Measurements from ENCODE around the gene BAIAP2L2.

The BAIAP2L2 gene

DNA sequence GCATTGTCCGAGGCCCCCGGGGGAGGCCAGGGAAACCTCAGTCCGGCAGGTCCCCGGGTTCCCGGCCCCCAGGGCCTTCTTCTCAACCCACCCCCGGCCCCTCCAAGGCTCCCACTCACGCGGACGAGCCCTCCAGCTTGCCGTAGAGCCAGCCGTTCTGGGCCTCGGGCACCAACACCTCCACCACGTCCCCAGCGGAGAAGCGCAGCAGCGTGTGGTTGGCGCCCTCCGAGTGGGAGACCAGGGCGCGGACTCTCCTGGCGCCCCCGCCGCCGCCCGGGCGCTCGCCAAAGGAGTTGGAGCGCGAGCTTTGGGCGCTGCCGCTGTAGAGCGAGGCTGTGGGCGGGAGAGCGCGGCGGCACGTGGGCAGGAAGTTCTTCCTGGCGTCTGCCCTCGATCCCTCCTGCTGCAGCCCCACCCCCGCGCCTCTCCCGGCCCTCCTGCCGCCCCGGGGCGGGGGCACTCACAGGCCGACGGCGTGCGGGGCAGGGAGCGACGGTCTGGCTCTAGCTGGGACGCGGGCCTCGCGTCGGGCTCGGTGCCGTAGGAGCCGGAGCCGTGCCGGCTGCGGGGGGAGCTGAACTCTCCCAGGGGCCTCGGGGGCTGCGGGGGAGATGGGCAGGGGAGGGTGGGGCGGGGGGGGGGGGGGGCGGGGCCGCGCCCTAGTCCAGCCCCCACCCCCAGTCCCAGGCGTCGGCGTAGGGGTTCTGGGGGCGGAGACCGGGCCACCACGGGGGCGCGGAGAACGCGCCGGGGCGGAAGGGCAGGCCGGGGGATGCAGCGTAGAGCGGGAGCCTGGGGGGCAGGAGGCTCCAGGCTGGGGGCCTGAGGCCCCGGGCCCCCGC lies 21.6 kb downstream of the BAIAP2L2 start:
- H3K4me3 ChIP-seq (ENCODE audit: low read length): peak overlapping the region; percentile 4; the same call in 1 of the 2 replicates
- DNase-seq (ENCODE audit: low read depth, low spot score): no peak
- no CpG with 5 or more reads among the region's 85 CpGs for WGBS (ENCODE audit: insufficient coverage, insufficient read length)

DNA sequence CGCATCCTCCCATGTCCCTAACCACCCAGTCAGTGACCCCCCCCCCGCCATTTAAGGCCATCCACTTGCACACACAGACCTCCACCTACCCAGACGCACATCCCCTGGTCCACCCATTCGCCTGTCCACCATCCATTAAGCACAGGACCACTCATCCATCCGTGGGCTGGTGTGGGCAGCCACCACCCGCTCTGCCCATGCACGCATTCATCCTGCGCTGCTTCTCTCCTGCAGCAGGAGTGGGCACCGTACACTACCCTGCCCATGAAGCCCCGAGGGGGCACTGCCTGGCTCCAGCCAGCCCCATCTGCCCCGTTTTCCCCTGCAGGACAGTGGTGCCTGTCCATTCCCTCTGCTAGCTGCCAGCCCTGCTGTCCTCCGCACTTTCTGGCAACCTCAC lies 22.6 kb downstream of the BAIAP2L2 start:
- WGBS (ENCODE audit: insufficient coverage, insufficient read length): no CpG with 5 or more reads among the region's 12 CpGs
- no peaks in the 10 kb centered on the region for H3K9me3 ChIP-seq (ENCODE audit: control insufficient read depth, insufficient read depth, low read length)

More for the DNA sequence above, 21.6 kb downstream of the BAIAP2L2 start:
- H3K9me3 ChIP-seq (ENCODE audit: control insufficient read depth, insufficient read depth, low read length): no peaks in the 10 kb centered on the region
- no peak overlapping the region for H3K27ac ChIP-seq (ENCODE audit: low read length)
- no peaks in the 10 kb centered on the region; the same call in 1 of the 2 replicates for H3K27me3 ChIP-seq (ENCODE audit: control insufficient read depth, insufficient read depth, low read length)
- no peaks in the 10 kb centered on the region for H3K36me3 ChIP-seq (ENCODE audit: control insufficient read depth, insufficient read depth, low read length)
- H3K4me1 ChIP-seq (ENCODE audit: control insufficient read depth, insufficient read depth, low read length): peaks cover 3% of the 10 kb centered on the region; the same call in 1 of the 2 replicates

DNA sequence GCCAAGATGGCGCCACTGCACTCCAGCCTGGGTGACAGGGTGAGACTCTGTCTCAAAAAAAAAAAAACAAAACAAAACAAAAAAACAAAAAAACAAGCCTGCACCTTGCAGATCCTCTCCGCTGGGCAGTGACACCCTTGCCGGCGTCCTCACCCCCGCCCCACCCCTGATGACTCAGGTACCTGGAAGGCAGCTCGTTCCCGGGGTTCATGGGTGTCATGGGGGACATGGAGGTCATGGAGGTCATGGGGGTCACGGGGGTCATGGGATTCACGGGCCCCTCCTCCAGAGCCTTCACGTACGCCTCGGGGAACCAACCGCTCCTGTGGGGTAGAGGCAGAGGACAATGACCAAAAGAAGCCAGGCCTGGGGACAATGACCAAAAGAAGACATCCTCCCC lies 23.5 kb downstream of the BAIAP2L2 start:
- Histone ChIP-seq H3K27me3 (ENCODE audit: control insufficient read depth, insufficient read depth, low read length) (peaks cover 1% of the 10 kb centered on the region; the same call in 1 of the 2 replicates), H3K4me1 (ENCODE audit: control insufficient read depth, insufficient read depth, low read length) (peaks cover 5% of the 10 kb centered on the region; the same call in 1 of the 2 replicates), H3K4me3 (ENCODE audit: low read length) (no peak overlapping the region), H3K9me3 (ENCODE audit: control insufficient read depth, insufficient read depth, low read length) (no peaks in the 10 kb centered on the region), H3K27ac (ENCODE audit: low read length) (no peak overlapping the region), H3K36me3 (ENCODE audit: control insufficient read depth, insufficient read depth, low read length) (no peaks in the 10 kb centered on the region)
- no CpG with 5 or more reads among the region's 13 CpGs for WGBS (ENCODE audit: insufficient coverage, insufficient read length)
- DNase-seq (ENCODE audit: low read depth, low spot score): no peak

More for the DNA sequence above, 22.6 kb downstream of the BAIAP2L2 start:
- no peak for DNase-seq (ENCODE audit: low read depth, low spot score)
- H3K4me1 ChIP-seq (ENCODE audit: control insufficient read depth, insufficient read depth, low read length): peaks cover 5% of the 10 kb centered on the region; the same call in 1 of the 2 replicates
- H3K27me3 ChIP-seq (ENCODE audit: control insufficient read depth, insufficient read depth, low read length): no peaks in the 10 kb centered on the region; the same call in 1 of the 2 replicates
- H3K36me3 ChIP-seq (ENCODE audit: control insufficient read depth, insufficient read depth, low read length): no peaks in the 10 kb centered on the region
- no peak overlapping the region for H3K4me3 ChIP-seq (ENCODE audit: low read length)
- no peak overlapping the region for H3K27ac ChIP-seq (ENCODE audit: low read length)

DNA sequence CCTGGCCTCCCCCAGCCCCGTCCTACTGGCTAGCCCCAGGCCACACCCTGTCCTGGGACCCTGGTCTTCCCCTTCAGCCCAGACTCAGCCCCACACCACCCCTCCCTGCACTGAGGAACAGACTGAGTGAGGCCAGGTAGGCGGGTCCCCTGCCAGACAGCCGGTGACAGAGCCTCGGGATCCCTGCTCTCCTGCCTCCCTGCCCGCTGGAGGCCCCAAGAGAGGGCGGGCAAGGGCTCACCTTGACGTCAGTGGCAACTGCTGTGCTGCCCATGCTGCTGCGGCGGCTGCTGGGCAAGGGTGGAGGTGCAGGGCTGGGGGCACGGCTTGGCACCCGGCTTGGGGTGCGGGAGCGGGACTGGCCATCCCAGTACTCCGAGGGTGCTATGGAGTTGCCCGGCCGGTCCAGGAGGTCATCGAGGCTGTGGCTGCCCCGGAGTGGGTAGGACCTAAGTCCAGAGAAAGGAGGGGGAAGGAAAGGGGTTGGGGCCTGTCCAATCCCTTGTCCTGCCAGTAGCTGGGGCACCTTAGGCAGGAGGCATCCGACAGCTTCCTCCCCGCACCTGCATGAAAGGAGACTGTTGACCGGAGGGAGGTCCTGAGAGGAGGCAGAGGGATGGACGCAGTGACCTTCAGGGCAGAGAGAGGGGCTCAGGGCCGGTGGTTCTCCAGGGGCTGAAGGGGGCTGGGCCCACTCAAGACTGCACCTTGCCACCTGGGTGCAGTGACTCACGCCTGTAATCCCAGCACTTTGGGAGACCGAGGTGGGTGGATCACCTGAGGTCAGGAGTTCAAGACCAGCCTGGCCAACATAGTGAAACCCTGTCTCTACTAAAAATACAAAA lies 24.3 kb downstream of the BAIAP2L2 start:
- no peak for DNase-seq (ENCODE audit: low read depth, low spot score)

DNA sequence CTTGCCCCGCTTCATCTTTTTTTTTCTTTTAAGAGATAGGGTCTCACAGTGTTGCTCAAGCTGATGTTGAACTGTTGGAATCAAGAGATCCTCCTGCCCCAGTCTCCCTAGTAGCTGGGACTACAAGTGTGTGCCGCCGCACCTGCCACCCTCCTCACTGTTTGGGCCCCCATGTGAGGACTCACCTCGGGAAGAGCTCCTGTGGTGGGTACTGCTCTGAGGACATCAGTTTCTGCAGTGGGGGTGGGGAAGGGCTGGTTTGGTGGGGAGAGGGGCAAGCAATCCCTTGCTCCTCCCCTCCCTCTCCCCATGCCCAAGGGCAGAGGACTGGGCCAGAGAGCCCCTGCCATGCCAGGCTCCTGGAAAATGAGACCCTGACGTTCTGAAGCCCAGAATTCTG lies 25.0 kb downstream of the BAIAP2L2 start:
- Histone ChIP-seq H3K9me3 (ENCODE audit: control insufficient read depth, insufficient read depth, low read length) (no peaks in the 10 kb centered on the region), H3K36me3 (ENCODE audit: control insufficient read depth, insufficient read depth, low read length) (no peaks in the 10 kb centered on the region), H3K4me3 (ENCODE audit: low read length) (no peak overlapping the region), H3K4me1 (ENCODE audit: control insufficient read depth, insufficient read depth, low read length) (peaks cover 5% of the 10 kb centered on the region; the same call in 1 of the 2 replicates), H3K27me3 (ENCODE audit: control insufficient read depth, insufficient read depth, low read length) (peaks cover 5% of the 10 kb centered on the region; the same call in 1 of the 2 replicates), H3K27ac (ENCODE audit: low read length) (no peak overlapping the region)
- no CpG with 5 or more reads among the region's 5 CpGs for WGBS (ENCODE audit: insufficient coverage, insufficient read length)
- no peak for DNase-seq (ENCODE audit: low read depth, low spot score)

More for the DNA sequence above, 24.3 kb downstream of the BAIAP2L2 start:
- H3K27ac ChIP-seq (ENCODE audit: low read length): no peak overlapping the region
- whole genome bisulfite sequencing (ENCODE audit: insufficient coverage, insufficient read length): no CpG with 5 or more reads among the region's 25 CpGs
- H3K9me3 ChIP-seq (ENCODE audit: control insufficient read depth, insufficient read depth, low read length): no peaks in the 10 kb centered on the region
- H3K4me3 ChIP-seq (ENCODE audit: low read length): no peak overlapping the region
- H3K36me3 ChIP-seq (ENCODE audit: control insufficient read depth, insufficient read depth, low read length): no peaks in the 10 kb centered on the region
- peaks cover 5% of the 10 kb centered on the region; the same call in 1 of the 2 replicates for H3K4me1 ChIP-seq (ENCODE audit: control insufficient read depth, insufficient read depth, low read length)
- peaks cover 5% of the 10 kb centered on the region; the same call in 1 of the 2 replicates for H3K27me3 ChIP-seq (ENCODE audit: control insufficient read depth, insufficient read depth, low read length)

DNA sequence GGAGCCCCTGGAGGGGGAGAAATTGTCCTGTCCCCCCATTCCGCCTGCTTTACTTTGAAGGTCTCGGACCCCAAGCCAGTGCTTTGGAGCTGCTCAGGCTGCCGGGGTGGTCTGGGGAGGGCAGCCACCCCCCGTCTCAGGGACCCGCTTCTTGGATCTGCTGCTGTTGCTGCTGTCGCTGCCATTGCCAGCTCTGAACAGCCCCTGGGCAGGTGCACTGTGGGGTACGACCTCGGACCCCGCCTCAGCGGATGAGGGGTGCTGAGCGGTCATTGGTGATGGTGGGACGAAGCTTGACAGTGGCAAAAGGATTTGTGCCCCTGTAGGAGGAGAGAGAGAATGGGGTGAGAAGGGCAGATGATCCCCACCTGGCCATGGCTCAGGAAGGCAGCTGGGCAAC lies 25.4 kb downstream of the BAIAP2L2 start:
- no peak overlapping the region for H3K4me3 ChIP-seq (ENCODE audit: low read length)
- H3K36me3 ChIP-seq (ENCODE audit: control insufficient read depth, insufficient read depth, low read length): no peaks in the 10 kb centered on the region
- peaks cover 5% of the 10 kb centered on the region; the same call in 1 of the 2 replicates for H3K27me3 ChIP-seq (ENCODE audit: control insufficient read depth, insufficient read depth, low read length)
- no peak for DNase-seq (ENCODE audit: low read depth, low spot score)
- H3K4me1 ChIP-seq (ENCODE audit: control insufficient read depth, insufficient read depth, low read length): peaks cover 5% of the 10 kb centered on the region; the same call in 1 of the 2 replicates
- H3K27ac ChIP-seq (ENCODE audit: low read length): no peak overlapping the region
- H3K9me3 ChIP-seq (ENCODE audit: control insufficient read depth, insufficient read depth, low read length): no peaks in the 10 kb centered on the region
- no CpG with 5 or more reads among the region's 12 CpGs for WGBS (ENCODE audit: insufficient coverage, insufficient read length)

DNA sequence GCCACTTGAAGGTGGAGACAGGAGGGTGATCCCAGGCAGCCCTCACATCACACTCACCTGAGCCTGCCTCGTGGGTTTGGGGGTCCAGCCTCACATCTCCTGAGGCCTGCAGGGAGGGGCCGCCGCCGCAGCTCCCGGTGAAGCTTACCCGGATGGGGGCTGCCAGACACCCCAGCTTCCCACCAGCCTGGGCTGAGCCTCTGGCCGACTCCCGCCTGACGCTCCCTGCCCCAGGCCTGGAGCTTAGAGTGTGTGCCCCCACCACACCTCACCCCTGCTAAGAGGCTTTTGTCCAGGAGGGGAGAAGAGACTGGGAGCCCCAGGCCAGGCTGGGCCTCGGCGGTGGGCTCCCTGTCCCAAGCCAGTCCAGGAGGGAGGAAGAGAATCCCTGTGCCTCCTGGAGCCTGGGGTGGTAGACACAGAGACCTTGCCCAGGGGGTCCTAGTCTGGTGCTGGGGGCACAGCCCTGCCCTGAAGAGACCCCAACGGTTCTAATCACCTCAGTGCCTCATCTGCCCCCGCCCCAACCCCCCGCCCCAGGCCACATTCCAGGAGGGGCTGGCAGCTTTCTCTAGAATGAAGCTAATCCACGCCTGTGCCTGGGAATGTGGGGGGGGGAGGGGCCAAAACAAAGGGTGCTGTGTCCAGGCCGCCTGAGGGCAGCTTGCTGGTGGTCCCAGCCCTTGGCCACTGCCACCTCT lies 26.4 kb downstream of the BAIAP2L2 start, which contains the start of gene SLC16A8:
Gene SLC16A8 (minus strand): TSS at position 254 of the 701 bp plus-strand sequence. CDS start 1,311 bp downstream, outside the sequence.
- Histone ChIP-seq H3K36me3 (ENCODE audit: control insufficient read depth, insufficient read depth, low read length) (no peaks in the 10 kb centered on the region), H3K4me1 (ENCODE audit: control insufficient read depth, insufficient read depth, low read length) (peaks cover 5% of the 10 kb centered on the region; the same call in 1 of the 2 replicates), H3K9me3 (ENCODE audit: control insufficient read depth, insufficient read depth, low read length) (no peaks in the 10 kb centered on the region), H3K27me3 (ENCODE audit: control insufficient read depth, insufficient read depth, low read length) (peaks cover 5% of the 10 kb centered on the region; the same call in 1 of the 2 replicates), H3K27ac (ENCODE audit: low read length) (no peak within 1 kb of the TSS), H3K4me3 (ENCODE audit: low read length) (no peak within 1 kb of the TSS)
- no peak for DNase-seq (ENCODE audit: low read depth, low spot score)
- WGBS (ENCODE audit: insufficient coverage, insufficient read length): no CpG with 5 or more reads among the region's 16 CpGs

DNA sequence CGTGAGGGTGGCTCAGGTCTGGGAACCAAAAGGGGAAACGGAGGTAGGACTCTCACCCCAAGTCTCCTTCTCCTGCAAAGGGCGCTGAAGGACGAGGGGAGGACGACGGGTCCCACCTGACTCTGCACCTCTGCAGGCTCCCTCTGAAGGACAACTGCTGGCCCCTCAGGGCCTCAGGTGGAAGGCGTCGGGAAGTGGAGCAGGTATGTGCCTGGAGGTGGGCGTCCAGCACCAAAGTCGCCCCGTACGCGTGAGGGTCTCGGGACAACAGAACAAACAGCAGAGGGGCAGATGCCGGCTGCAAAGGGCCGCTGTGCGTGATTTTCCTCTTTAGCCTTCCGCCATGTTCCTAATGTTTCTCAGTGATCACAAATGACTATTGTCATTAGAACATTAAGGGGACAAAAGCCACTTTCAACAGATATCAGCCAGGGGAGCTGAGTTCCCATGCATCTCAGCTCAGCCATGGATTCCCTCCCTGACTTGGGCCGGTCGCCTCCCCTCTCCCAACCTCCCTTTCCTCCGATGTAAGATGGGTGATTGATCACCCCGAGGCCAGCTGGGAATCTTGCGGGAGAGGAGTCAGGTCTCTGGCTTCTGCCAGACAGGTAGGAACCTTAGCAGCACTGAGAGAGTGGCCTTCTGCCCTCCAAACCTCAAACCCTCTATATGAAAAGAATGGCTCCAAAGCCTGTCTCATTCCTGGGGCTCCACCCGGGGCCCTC lies 27.3 kb downstream of the BAIAP2L2 start:
- no peaks in the 10 kb centered on the region for H3K9me3 ChIP-seq (ENCODE audit: control insufficient read depth, insufficient read depth, low read length)
- DNase-seq (ENCODE audit: low read depth, low spot score): no peak
- H3K4me3 ChIP-seq (ENCODE audit: low read length): no peak overlapping the region
- peaks cover 5% of the 10 kb centered on the region; the same call in 1 of the 2 replicates for H3K4me1 ChIP-seq (ENCODE audit: control insufficient read depth, insufficient read depth, low read length)
- WGBS (ENCODE audit: insufficient coverage, insufficient read length): no CpG with 5 or more reads among the region's 24 CpGs
- peaks cover 5% of the 10 kb centered on the region; the same call in 1 of the 2 replicates for H3K27me3 ChIP-seq (ENCODE audit: control insufficient read depth, insufficient read depth, low read length)
- no peak overlapping the region for H3K27ac ChIP-seq (ENCODE audit: low read length)
- H3K36me3 ChIP-seq (ENCODE audit: control insufficient read depth, insufficient read depth, low read length): no peaks in the 10 kb centered on the region

Measured in iPS DF 6.9 (cell line).